Stimulated activated CD8-positive, alpha-beta memory T cell treated with anti-CD3 and anti-CD28 coated beads, Interleukin-15, amount 100 ng/mL, for 48 hours (primary cell): ENCODE results near the gene WNK2.

Experiments
- DNase-seq, 2 donors: peaks; one replicate each; pipeline ENCODE4 v3.0.0-alpha.2; 2020; ENCODE audit warnings: low read depth in 2 of 2

WNK2 gene

GRCh38 chr9:93183663-93184431 is at the start of gene WNK2:
Gene WNK2 (plus strand): TSS chr9:93184139. CDS start chr9:93184930, 791 bp downstream.
- peak in 1 of 2 donors; percentile 17 for DNase-seq

GRCh38 chr9:93134740-93135444 is 49.0 kb upstream of the WNK2 start:
- DNase-seq: no peak

DNA sequence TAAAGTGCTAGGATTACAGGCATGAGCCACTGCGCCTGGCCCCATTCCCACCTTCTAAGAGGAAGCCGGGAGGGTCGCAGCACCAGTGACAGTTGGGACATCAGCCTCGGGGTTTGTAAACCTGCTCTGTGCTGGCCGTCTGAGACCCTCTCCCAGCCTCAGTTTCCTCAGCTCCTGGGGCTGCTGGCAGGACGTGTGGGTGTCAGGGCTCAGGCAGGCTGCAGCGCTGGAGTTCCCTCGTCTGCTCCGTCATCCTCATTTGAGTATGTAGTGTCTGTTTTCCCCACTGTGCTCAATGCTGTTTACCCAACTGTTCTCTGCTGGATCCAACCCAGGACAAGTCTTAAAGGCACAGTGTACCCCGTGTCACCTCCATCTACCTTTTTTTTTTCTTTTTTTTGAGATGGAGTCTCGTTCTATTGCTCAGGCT is 47.9 kb upstream of the WNK2 start:
- DNase-seq: no peak

- no peak for DNase-seq
Observed at GRCh38 chr9:93137362-93137761, 46.6 kb upstream of the WNK2 start.

GRCh38 chr9:93138171-93138764 is 45.7 kb upstream of the WNK2 start:
- no peak for DNase-seq

DNA sequence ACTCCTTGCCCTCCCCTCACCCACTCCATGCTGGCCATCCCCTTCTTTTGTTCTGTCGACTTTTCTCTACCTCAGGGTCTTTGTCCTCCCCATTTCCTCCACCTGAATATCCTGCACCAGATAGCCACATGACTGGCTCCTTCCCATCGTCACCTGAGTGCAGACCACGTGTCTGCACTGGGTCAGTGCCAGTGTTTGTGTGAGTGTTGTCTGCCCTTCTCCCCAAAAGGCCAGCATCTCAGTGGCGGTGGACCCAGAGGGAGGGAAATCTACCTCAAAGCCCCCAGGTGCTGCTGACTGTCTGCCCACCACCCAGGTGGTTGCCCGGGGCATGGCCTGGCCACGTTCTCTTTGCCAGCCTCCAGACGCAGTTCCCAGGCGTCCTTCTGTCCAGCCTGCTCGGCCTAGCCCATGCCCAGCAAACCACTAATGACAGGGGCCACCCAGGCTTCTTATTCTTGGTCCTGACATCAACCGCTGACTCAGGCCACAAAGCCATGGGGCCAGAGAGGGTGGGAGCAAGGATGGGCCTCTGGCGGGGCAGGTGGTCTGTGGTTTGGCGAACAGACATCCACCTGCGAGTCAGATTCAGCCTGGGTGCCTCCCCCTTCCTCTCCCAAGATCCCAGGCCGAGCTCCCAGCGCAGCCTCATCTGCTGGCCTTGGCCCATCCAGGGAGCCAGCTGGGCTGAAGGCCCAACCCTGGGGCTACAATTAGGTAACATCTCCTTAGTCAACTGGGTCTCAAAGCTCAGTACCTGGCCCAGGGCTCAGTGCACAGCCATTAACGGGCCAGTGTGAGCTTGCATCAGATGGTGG is 44.4 kb upstream of the WNK2 start:
- no peak for DNase-seq

DNA sequence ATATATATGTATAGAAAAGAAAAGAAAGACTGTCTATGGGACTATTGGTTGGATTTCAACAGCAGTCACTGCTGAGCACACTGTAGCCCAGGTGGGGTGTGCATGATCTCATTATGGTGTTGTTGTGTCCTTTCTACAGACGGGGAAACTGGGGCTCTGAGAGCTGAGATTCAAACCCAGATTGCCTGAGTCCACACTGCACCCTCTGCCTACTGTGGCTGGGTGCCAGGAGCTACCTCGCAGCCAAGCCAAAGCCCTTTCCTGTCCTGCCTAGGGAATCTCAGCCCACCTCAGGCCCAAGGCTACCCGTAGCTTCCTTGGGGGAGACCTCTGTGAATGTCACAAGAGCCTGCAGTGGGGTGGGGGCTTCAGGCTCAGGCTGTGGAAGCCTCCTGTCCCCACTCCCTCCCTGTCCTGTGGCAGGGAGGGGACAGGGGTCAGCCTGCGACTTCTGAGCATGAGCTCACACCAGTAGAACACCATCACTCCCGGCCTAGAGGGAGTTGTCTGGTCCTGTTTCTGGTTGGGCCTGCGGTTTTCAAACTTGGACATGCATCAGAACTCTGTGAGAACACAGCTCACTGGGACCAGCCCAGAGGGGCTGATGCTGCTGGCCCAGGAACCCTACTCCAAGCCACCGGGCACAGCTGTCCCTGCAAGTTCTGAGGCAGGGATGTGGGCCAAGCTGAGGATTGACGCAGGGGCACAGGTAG is 42.0 kb upstream of the WNK2 start:
- DNase-seq: no peak

GRCh38 chr9:93143830-93144530 is 40.0 kb upstream of the WNK2 start:
- no peak for DNase-seq

- DNase-seq: peak; percentile 20 to 41
Observed at GRCh38 chr9:93146696-93147095, 37.2 kb upstream of the WNK2 start.

DNA sequence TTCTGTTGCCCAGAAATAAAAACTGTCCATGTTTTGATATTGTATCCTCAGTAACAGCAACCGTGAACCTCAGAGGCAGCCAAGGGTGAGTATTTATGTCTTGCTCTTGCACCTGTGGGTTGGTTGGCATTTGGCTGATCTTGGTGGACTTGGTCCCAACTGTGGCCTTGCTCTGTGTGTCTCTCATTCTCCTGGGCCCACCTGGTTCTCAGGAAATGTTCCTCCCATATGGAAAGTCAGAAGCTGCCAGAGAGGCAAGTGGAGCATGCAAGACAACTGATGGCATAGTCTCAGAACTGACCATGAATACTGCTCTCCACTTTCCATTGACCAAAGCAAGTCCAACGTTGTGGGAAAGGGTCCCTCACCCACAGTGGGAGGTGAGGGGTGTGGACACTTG is 36.3 kb upstream of the WNK2 start:
- no peak for DNase-seq

GRCh38 chr9:93148721-93149120 is 35.2 kb upstream of the WNK2 start:
- DNase-seq: no peak

GRCh38 chr9:93149361-93149760 is 34.6 kb upstream of the WNK2 start:
- no peak for DNase-seq

GRCh38 chr9:93151097-93151784 is 32.7 kb upstream of the WNK2 start:
- no peak for DNase-seq

DNA sequence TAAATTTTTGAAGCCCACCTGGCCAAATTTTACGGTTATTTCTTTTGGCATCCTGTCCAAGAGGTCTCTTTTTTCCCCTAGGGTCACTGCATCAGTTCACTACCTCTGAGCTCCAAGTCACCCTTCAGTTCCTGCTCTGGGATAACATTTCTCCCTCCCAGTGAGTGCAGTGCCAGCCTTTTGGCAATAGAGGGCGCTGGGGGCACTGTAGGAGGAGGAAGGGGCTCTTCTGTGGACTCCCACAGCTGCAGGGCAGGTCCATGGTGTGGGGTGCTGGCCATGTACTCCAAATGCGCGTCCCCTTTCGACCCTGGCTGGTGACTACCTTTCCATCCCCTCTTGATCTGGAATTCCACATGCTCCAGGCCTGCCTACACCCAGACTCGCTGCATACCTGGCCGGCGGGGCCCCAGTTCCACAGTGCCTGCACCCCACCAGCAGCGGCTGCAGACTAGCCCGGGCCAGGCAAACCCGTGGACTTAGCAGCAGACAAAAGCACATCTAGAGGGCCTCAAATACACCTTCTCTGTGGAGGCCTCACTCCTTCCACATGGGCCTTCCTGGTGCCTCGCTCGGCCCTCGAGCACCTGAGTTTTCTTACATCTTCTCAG is 29.5 kb upstream of the WNK2 start:
- DNase-seq: no peak

GRCh38 chr9:93155716-93156474 is 28.0 kb upstream of the WNK2 start:
- DNase-seq: no peak

GRCh38 chr9:93156475-93157008 is 27.4 kb upstream of the WNK2 start:
- DNase-seq: peak; percentile 20 to 43

- DNase-seq: peak; percentile 66 to 68
Observed at GRCh38 chr9:93159601-93160471, 24.1 kb upstream of the WNK2 start.
